OCI-LY1 (cell line): ENCODE measurements around the gene CD72.

Experiments used
- CTCF ChIP-seq: fragments of 200-600 bp; sonication (generic), shearing (Covaris generic); IDR thresholded peaks from 2 replicates; pipeline ENCODE4 v1.5.1; 2017; ENCODE audit warnings: mild to moderate bottlenecking, antibody characterized with exemption, low read length, moderate library complexity, mixed read lengths
- EZH2 ChIP-seq: fragments of 200-600 bp; sonication (generic), shearing (Covaris generic); IDR thresholded peaks from 2 replicates; pipeline ENCODE4 v1.8.0; 2017; ENCODE audit warnings: borderline replicate concordance, mixed run types, mild to moderate bottlenecking, antibody characterized with exemption, low read length, moderate library complexity, mixed read lengths

DNA sequence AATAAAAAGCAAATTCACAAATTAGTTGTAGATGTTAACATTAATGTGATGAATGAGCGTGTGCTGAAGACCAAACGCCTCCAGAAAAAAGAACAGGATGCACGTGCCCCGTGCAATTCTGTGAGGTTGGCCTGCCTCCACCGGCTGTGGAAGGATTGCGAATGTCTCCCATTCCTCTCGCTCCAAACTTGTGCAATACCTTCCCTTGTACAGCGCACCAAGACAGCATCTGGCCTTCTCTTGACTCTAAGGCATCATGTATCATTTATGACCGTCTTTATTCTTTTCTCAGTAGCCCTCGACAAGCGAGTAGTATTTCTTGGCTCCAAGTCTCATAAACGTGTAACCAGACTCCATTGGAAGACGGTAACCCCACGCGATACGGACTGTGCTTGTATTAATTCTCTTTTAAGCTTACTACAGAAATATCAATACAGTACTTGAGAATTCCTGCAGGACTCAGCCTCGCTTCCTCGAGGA lies 14.7 kb downstream of the CD72 start:
- TF ChIP-seq CTCF (no peak), EZH2 (no peak)
